ENCODE results near the gene CD248. TPM values are rescaled to one million over a fixed set of nuclear protein-coding genes. Genes with fewer than 3 reads are reported as not detected.
A peak's percentile ranks its signal among the peaks of the same experiment; 100 is the strongest.
"Not testable (repeated sequence)": the region's sequence is repeated elsewhere in the genome, so short reads cannot be mapped to it uniquely, and the experiment has no call there.

CD248 gene
- total and polyA plus RNA-seq, 8 donors, result 0.58 to 66.9 (median 5.7) TPM

DNA sequence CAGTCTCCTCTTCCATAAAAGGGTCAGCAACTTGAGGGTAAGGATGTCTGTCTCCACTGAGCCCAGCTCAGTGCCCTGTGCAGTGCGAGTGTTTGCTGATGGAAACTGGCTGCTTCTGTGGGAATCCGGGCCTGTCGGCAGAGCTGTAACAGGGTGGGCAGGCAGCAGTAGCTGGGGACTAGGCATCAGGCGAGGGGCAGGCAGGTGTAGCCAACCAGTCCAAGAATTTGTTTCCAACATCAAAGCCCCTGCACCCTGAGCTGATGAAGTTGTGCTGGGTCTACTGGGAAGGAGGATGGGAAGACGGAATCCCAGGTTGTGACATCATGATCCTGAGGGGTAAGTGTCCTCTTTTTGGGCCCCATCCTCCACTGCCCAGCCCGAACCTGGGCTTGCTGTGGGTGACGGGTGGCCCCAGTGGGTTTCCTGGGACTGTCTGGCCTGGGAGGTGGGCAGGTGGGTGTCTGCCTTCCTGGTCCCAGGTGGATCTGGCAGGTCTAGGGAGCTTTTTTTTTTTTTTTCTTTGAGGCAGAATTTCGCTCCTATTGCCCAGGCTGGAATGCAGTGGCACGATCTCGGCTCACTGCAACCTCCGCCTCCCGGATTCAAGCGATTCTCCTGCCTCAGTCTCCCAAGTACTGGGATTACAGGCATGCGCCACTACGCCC lies 43.7 kb upstream of the CD248 start:
- intact Hi-C loops (cut with DNase I; ENCODE audit: low total_unique reads), result no loop called here
- Histone ChIP-seq H3K27ac (no peak overlapping the region), H3K4me3 (no peak overlapping the region), H3K4me1 (peaks cover 0 to 14% (median 9%) of the 10 kb centered on the region in 4 donors), H3K27me3 (no peaks in the 10 kb centered on the region), H3K36me3 (peaks cover 0 to 22% (median 17%) of the 10 kb centered on the region in 4 donors), H3K9me3 (no peaks in the 10 kb centered on the region)
- TF ChIP-seq, protein P1, sequence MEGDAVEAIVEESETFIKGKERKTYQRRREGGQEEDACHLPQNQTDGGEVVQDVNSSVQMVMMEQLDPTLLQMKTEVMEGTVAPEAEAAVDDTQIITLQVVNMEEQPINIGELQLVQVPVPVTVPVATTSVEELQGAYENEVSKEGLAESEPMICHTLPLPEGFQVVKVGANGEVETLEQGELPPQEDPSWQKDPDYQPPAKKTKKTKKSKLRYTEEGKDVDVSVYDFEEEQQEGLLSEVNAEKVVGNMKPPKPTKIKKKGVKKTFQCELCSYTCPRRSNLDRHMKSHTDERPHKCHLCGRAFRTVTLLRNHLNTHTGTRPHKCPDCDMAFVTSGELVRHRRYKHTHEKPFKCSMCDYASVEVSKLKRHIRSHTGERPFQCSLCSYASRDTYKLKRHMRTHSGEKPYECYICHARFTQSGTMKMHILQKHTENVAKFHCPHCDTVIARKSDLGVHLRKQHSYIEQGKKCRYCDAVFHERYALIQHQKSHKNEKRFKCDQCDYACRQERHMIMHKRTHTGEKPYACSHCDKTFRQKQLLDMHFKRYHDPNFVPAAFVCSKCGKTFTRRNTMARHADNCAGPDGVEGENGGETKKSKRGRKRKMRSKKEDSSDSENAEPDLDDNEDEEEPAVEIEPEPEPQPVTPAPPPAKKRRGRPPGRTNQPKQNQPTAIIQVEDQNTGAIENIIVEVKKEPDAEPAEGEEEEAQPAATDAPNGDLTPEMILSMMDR (IDR thresholded peaks at IDR 0.05), result no peak
- TF ChIP-seq EP300 (IDR thresholded peaks at IDR 0.05) (no peak), POLR2AphosphoS5 (IDR thresholded peaks at IDR 0.05) (no peak), POLR2A (IDR thresholded peaks at IDR 0.05) (no peak)
- no peak for DNase-seq
- 89 to 93% (median 92%) methylated on average over 15 of the region's 15 CpGs for WGBS, 5 donors

DNA sequence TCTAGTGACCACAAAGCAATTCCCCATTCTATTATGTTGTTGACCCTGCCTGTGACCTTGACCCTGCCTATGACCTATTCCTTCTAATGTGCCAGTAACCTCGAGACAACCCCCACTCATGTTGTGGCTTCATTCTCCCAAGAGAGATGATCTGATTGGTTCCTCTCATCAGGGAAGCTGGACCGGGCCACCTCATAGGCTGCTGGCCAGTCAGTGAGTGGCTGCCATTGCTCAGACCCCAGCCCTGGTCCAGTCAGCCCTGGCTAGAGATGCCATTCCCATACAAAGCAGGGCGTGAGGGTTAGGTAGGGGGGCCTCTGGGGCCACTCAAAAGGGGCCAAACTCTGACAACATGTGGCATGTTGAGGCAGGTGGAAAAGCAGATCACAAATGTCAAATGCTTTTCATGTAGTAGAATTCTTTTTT lies 42.8 kb upstream of the CD248 start:
- no peak for DNase-seq
- no peak overlapping the region for H3K4me3 ChIP-seq
- H3K27ac ChIP-seq, result no peak overlapping the region
- H3K4me1 ChIP-seq, result peaks cover 0 to 19% (median 11%) of the 10 kb centered on the region in 4 donors
- TF ChIP-seq POLR2AphosphoS5 (IDR thresholded peaks at IDR 0.05), result no peak
- no peak for TF ChIP-seq EP300 (IDR thresholded peaks at IDR 0.05)
- TF ChIP-seq POLR2A (IDR thresholded peaks at IDR 0.05), result no peak
- TF ChIP-seq, protein P1 (IDR thresholded peaks at IDR 0.05), result no peak
- intact Hi-C loops (cut with DNase I; ENCODE audit: low total_unique reads), result no loop called here
- 53 to 73% (median 67%) methylated on average over 3 of the region's 3 CpGs for WGBS, 5 donors
- no peaks in the 10 kb centered on the region for H3K9me3 ChIP-seq
- H3K36me3 ChIP-seq, result peaks cover 0 to 22% (median 17%) of the 10 kb centered on the region in 4 donors
- H3K27me3 ChIP-seq, result no peaks in the 10 kb centered on the region

DNA sequence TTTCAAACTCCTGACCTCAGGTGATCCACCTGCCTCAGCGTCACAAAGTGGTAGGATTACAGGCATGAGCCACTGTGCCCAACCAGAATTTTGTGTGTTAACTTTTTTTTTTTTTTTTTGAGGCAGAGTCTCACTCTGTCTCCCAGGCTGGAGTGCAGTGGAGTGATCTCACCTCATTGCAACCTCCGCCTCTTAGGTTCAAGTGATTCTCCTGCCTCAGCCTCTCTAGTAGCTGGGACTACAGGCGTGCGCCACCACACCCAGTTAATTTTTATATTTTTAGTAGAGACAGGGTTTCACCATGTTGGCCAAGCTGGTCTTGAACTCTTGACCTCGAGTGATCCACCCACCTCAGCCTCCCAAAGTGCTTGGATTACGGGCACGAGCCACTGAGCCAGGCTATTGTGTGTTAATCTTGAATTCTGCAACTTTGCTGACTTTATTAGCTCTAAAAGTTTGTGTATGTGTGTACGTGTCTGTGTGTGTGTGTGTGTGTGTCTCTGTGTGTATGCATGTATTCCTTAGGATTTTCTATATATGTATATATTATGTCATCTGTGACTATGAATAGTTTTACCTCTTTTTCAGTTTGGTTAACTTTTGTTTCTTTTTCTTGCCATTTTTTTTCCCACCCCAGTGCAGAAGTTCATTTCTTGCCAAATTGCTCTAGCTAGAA lies 33.9 kb upstream of the CD248 start:
- H3K36me3 ChIP-seq; H3K9me3 ChIP-seq; H3K27me3 ChIP-seq; intact Hi-C loops (cut with DNase I; ENCODE audit: low total_unique reads); H3K4me3 ChIP-seq: not testable (repeated sequence)
- peak in 1 of 2 donors; percentile 55 for DNase-seq
- 37 to 63% (median 48%) methylated on average over 8 of the region's 8 CpGs for WGBS, 5 donors
- peak overlapping the region; percentile 75 to 94 (median 91) for H3K27ac ChIP-seq
- peaks cover 15 to 52% (median 38%) of the 10 kb centered on the region in 4 donors for H3K4me1 ChIP-seq

DNA sequence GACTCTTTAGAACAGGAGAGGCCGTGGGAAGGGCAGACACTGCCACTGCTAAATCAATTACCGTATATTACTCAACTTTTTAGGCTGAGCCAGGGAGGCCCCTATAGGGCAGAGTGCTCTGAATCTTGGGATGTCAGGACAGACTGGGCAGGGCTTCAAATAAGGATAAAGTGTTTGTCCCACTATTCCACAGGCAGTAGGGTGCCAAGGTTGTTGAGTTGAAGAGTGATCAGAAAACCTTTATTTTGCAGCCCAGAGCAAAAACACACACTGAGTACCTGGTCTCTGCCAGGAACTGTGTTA lies 32.2 kb upstream of the CD248 start:
- H3K36me3 ChIP-seq, result peaks cover 0 to 3% (median 0%) of the 10 kb centered on the region in 4 donors

More for the DNA sequence above, 32.2 kb upstream of the CD248 start:
- WGBS, 5 donors, result 24 to 57% (median 47%) methylated on average over 2 of the region's 2 CpGs
- Histone ChIP-seq H3K27me3 (no peaks in the 10 kb centered on the region), H3K4me1 (peaks cover 25 to 56% (median 47%) of the 10 kb centered on the region in 4 donors), H3K9me3 (no peaks in the 10 kb centered on the region), H3K4me3 (peak overlapping the region in 3 of 4 donors; percentile 55 to 87 (median 79)), H3K27ac (peak overlapping the region; percentile 88 to 96 (median 94))
- intact Hi-C loops (cut with DNase I; ENCODE audit: low total_unique reads), result no loop called here
- TF ChIP-seq POLR2AphosphoS5 (IDR thresholded peaks at IDR 0.05) (no peak), EP300 (IDR thresholded peaks at IDR 0.05) (no peak), POLR2A (IDR thresholded peaks at IDR 0.05) (no peak)
- TF ChIP-seq, protein P1 (IDR thresholded peaks at IDR 0.05), result no peak
- DNase-seq, result no peak

Measured in stomach (tissue), 9 donors.